ENCODE measurements around the gene AP4E1.

GRCh38 chr15:50862553-50862952, 45.9 kb upstream of the AP4E1 start:
- no peak for TF ChIP-seq CTCF (IDR thresholded peaks at IDR 0.05)
- TF ChIP-seq POLR2A (IDR thresholded peaks at IDR 0.05), result no peak
- no peak for TF ChIP-seq POLR2AphosphoS5 (IDR thresholded peaks at IDR 0.05)
